Measurements from ENCODE around the gene MADCAM1.

MADCAM1 gene

DNA sequence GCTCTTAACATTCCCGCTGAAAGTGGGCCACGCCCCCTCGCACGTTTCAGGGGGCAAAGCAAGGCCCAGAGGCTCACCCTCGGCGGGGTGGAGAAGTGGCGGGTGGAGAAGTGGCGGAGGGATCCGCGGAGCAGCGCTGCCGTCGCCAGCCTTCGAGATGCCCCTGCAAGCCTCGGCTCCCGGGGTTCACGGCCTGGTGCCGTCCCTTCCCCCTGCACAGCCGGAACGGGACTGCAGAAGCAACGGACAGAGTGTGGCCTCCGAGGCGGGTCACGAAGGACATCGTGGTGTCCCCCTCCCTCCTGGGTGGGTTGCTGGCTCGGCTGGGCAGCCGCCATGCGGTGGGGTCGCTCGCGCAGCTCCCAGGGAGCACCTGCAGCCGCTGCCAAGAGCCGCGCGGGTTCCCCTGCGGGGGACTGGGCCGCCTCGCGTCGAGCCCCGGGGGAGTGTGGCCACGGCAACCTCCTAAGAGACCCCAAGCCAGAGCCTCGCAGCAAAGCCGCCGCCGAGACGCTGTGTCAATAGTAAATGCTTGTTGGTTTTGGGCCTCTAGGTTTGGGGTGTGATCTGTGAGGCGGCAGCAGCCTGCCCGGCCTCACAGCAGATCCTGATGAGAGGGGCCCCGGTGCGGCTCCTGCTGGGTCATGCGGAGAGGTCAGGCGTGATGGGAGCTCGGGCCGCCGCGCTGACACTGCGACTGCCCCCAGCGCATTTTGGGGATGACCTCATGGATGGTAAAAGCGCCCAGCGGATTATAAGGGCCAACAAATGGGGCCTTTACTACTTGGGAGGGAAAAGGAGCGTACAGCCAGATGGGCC lies 16.5 kb downstream of the MADCAM1 start:
- no peaks in the 10 kb centered on the region for H4K20me1 ChIP-seq (ENCODE audit: insufficient read depth, low read length)
- H3K9me2 ChIP-seq (replicated peaks; ENCODE audit: insufficient read depth, low read length), result no peaks in the 10 kb centered on the region
- no peaks in the 10 kb centered on the region for H3K9me3 ChIP-seq (replicated peaks; ENCODE audit: insufficient read depth, low read length)
- peaks cover 14% of the 10 kb centered on the region; the same call in 1 of the 2 replicates for H3K4me1 ChIP-seq (ENCODE audit: low read length)
- no peak overlapping the region for H3K27ac ChIP-seq (ENCODE audit: low read length)
- no peak overlapping the region for H3K9ac ChIP-seq (ENCODE audit: low read length)
- no peak for DNase-seq
- H3F3A ChIP-seq (ENCODE audit: insufficient read depth, low read length), result peaks cover 15% of the 10 kb centered on the region
- no peak overlapping the region for H3K4me3 ChIP-seq (ENCODE audit: low read length)
- H3K27me3 ChIP-seq (replicated peaks; ENCODE audit: insufficient read depth, low read length), result no peaks in the 10 kb centered on the region
- H3K79me2 ChIP-seq (ENCODE audit: low read length), result peaks cover 14% of the 10 kb centered on the region
- H3K36me3 ChIP-seq (replicated peaks; ENCODE audit: insufficient read depth, low read length), result no peaks in the 10 kb centered on the region
- no peak for TF ChIP-seq EZH2phosphoT487 (IDR thresholded peaks at IDR 0.05; ENCODE audit: low read length)
- TF ChIP-seq EZH2 (optimal IDR thresholded peaks at IDR 0.05; ENCODE audit: low read depth, low read length), result no peak
- TF ChIP-seq, protein P1, sequence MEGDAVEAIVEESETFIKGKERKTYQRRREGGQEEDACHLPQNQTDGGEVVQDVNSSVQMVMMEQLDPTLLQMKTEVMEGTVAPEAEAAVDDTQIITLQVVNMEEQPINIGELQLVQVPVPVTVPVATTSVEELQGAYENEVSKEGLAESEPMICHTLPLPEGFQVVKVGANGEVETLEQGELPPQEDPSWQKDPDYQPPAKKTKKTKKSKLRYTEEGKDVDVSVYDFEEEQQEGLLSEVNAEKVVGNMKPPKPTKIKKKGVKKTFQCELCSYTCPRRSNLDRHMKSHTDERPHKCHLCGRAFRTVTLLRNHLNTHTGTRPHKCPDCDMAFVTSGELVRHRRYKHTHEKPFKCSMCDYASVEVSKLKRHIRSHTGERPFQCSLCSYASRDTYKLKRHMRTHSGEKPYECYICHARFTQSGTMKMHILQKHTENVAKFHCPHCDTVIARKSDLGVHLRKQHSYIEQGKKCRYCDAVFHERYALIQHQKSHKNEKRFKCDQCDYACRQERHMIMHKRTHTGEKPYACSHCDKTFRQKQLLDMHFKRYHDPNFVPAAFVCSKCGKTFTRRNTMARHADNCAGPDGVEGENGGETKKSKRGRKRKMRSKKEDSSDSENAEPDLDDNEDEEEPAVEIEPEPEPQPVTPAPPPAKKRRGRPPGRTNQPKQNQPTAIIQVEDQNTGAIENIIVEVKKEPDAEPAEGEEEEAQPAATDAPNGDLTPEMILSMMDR (IDR thresholded peaks at IDR 0.05; ENCODE audit: low read length), result no peak
- no peak overlapping the region for H3K4me2 ChIP-seq (ENCODE audit: low read depth, low read length)
- no peak overlapping the region for H2AFZ ChIP-seq (ENCODE audit: low read length)

DNA sequence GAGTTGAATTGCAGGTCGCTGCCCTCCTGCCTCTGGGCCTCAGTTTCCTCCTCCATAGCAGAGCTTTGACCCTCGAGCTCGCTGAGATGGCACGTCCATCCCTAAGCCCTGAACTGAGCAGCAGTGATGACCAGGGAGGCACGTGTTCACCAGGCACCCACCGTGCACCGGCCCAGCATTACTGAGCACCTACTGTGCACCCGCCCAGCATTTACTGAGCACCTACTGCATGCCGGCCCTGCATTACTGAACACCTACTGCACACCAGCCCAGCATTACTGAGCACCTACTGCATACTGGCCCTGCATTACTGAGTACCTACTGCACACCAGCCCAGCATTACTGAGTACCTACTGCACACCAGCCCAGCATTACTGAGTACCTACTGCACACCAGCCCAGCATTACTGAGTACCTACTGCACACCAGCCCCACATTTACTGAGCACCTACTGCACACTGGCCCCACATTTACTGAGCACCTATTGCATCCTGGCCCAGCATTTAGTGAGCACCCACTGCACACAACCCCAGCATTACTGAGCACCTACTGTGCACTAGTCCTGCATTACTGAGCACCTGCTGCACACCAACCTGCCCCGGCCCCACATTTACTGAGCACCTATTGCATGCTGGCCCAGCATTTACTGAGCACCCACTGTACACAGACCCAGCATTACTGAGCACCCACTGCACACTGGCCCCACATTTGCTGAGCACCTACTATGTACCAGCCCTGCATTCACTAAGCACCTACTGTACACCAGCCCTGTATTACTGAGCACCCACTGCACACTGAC lies 17.3 kb downstream of the MADCAM1 start:
- Histone ChIP-seq H2AFZ (ENCODE audit: low read length) (no peak overlapping the region), H3K4me1 (ENCODE audit: low read length) (peaks cover 9% of the 10 kb centered on the region; the same call in 1 of the 2 replicates), H3K36me3 (replicated peaks; ENCODE audit: insufficient read depth, low read length) (no peaks in the 10 kb centered on the region), H3F3A (ENCODE audit: insufficient read depth, low read length) (peaks cover 15% of the 10 kb centered on the region), H3K9me2 (replicated peaks; ENCODE audit: insufficient read depth, low read length) (no peaks in the 10 kb centered on the region), H3K9ac (ENCODE audit: low read length) (no peak overlapping the region), H4K20me1 (ENCODE audit: insufficient read depth, low read length) (no peaks in the 10 kb centered on the region), H3K9me3 (replicated peaks; ENCODE audit: insufficient read depth, low read length) (no peaks in the 10 kb centered on the region), H3K79me2 (ENCODE audit: low read length) (peaks cover 6% of the 10 kb centered on the region), H3K4me2 (ENCODE audit: low read depth, low read length) (no peak overlapping the region), H3K27ac (ENCODE audit: low read length) (no peak overlapping the region), H3K4me3 (ENCODE audit: low read length) (no peak overlapping the region), H3K27me3 (replicated peaks; ENCODE audit: insufficient read depth, low read length) (no peaks in the 10 kb centered on the region)
- TF ChIP-seq, protein P1 (IDR thresholded peaks at IDR 0.05; ENCODE audit: low read length), result no peak
- TF ChIP-seq EZH2phosphoT487 (IDR thresholded peaks at IDR 0.05; ENCODE audit: low read length) (no peak), EZH2 (optimal IDR thresholded peaks at IDR 0.05; ENCODE audit: low read depth, low read length) (no peak)
- DNase-seq, result no peak

GRCh38 chr19:514166-514663 lies 17.9 kb downstream of the MADCAM1 start:
- no peak overlapping the region for H3K27ac ChIP-seq (ENCODE audit: low read length)
- no peaks in the 10 kb centered on the region for H3K9me3 ChIP-seq (replicated peaks; ENCODE audit: insufficient read depth, low read length)
- DNase-seq, result no peak
- H3K9ac ChIP-seq (ENCODE audit: low read length), result no peak overlapping the region
- H3K4me3 ChIP-seq (ENCODE audit: low read length), result no peak overlapping the region
- H3K4me1 ChIP-seq (ENCODE audit: low read length), result peaks cover 7% of the 10 kb centered on the region; the same call in 1 of the 2 replicates
- H3K27me3 ChIP-seq (replicated peaks; ENCODE audit: insufficient read depth, low read length), result no peaks in the 10 kb centered on the region
- no peak overlapping the region for H2AFZ ChIP-seq (ENCODE audit: low read length)
- no peak overlapping the region for H3K4me2 ChIP-seq (ENCODE audit: low read depth, low read length)
- no peaks in the 10 kb centered on the region for H3K9me2 ChIP-seq (replicated peaks; ENCODE audit: insufficient read depth, low read length)
- H3F3A ChIP-seq (ENCODE audit: insufficient read depth, low read length), result peaks cover 15% of the 10 kb centered on the region
- no peaks in the 10 kb centered on the region for H4K20me1 ChIP-seq (ENCODE audit: insufficient read depth, low read length)
- TF ChIP-seq EZH2phosphoT487 (IDR thresholded peaks at IDR 0.05; ENCODE audit: low read length), result no peak
- TF ChIP-seq EZH2 (optimal IDR thresholded peaks at IDR 0.05; ENCODE audit: low read depth, low read length), result no peak
- TF ChIP-seq, protein P1 (IDR thresholded peaks at IDR 0.05; ENCODE audit: low read length), result no peak
- no peaks in the 10 kb centered on the region for H3K79me2 ChIP-seq (ENCODE audit: low read length)
- no peaks in the 10 kb centered on the region for H3K36me3 ChIP-seq (replicated peaks; ENCODE audit: insufficient read depth, low read length)
